HG03196 (cell line): ENCODE results near the gene TSG101.

Experiments used
- ATAC-seq: cut with Tn5 transposase; IDR thresholded peaks from one replicate; pipeline ENCODE4 v1.9.1; 2021; ENCODE audit not compliant: unreplicated experiment

The TSG101 gene

DNA sequence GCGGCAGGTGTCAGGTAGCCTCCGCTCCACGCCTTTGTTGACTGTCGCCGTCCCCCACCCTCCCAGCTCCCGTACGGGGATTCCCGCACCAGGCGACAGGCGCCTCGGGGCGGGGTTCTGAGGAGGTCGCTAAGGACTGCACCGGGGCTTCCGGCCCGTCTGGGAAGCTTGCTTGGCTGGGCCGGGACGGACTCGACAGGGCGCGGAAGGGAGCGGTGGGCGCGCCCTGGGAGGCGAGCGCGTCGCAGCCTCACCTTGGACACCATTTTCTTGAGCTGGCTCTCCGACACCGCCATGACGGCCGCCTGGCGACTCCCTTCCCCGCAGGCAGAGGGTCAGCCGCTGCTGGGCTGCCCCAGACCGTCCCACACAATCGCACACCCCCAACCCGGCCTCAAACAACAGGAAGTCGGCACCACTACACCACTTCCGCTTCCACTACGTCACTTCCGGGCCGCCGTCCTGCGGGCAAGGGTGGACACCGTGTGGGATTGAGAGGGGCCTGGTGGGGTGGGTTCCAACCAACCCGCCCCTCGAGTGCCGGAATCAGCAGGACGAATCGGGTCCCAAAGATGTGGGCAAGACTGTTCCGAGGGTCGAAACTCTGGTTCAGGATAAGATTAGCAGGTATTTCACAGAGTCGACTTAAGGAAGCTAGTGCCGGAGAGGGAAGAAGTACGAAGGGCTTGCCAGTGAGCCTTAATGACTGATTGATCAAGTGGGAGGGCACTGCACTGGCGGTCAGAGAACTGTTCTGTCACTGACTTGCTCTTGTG is at the start of gene TSG101:
TSS of gene TSG101 (minus strand) at position 422 of the 776 bp plus-strand sequence. CDS start at position 296, 126 bp downstream.
- peak; percentile 96 for ATAC-seq

DNA sequence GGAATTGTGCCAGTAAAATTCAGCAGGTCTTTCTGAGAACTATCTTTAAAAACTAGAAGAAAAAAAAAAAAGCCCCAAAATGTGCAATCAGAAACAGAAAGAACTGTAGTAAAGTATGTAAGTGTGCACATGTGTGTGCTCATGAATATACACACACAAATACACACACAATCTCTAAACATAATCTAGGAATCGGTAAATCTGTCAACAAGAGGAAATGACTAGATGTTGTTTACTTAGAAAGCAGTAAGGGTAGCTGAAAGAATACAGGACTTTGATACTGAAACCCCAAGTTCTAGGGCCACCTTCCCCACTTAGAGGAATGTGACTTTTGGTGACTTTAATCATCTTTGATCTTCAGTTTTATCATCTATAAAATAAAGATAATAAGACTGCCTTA is 48.6 kb upstream of the TSG101 start:
- no peak for ATAC-seq

DNA sequence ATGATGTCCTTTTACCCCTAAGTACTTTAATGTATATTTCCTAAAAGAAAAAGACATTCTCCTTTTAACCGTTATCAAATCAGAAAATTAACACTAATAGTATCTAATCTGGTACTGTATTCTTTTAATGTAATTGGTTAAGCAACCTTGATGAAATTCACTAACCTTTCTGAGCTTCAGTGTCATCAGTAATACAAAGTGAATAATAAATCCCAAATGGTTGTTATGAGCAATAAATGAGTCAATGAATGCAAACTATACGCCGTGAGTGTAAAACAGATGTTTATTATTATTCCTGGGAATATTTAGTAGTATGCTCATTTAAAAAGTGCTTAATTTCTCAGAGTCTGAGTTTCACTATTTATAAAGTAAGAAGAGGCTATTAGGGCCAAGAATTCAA is 40.3 kb upstream of the TSG101 start:
- no peak for ATAC-seq

DNA sequence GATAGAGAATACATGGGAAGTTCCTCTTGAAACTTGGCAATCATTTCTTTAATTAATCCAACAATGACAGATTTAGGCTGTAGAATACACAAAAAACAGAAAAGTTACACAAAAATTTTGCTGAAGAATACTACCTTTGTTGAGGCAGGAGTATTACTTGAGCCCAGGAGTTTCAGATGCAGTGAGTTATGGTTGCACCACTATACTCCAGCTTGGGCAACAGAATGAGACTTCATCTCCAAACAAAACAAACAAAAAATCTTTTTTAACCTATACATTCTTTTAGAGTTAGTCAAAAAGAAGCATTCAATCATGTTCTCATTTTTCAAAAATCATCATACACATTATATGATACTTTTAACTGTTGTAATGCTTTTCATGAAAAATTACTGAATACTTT is 39.7 kb upstream of the TSG101 start:
- no peak for ATAC-seq

- ATAC-seq: no peak
Observed at GRCh38 chr11:18564149-18564548, 37.4 kb upstream of the TSG101 start.

DNA sequence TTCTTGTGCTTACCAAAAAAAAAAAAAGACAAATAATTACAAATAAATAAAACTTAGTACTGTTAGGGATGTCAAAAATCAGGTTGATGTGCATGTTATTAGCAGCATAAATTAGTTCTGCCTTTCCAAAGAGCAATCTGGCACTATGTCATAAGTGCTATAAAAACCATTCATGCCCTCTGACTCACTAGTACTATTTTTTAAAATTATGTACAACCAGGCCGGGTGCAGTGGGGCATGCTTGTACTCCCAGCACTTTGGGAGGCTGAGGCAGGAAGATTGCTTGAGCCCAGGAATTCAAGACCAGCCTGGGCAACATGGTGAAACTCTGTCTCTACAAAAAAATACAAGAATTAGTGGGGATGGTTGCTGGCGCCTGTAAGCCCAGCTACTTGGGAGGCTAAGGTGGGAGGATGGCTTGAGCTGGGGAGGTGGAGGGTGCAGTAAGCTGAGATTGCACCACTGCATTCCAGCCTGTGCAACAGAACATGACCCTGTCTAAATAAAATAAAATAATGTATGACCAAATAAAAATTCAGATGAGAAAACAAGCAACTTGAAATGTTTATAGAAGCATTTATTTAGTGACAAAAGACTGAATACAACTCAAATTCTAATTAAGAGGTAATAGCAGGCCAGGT is 36.5 kb upstream of the TSG101 start:
- ATAC-seq: no peak

DNA sequence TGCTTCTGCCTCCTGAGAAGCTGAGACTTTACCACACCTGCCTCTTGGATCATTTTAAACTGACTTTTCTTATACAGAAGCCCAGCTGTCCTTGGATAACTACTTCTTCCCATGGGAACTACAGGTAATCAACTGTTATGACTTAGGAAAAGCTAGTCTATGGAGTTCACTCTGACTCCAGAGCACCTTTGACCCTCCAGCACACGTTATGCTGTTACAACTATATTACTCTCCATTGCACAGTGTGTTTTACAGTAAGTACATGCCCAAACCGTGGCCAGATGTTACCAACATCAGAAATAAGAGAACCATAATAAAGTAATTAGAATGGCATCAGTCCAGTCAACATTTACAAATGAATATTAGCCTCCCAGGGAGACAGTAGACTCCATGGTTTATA is 21.3 kb upstream of the TSG101 start:
- ATAC-seq: no peak

- peak; percentile 55 for ATAC-seq
Observed at GRCh38 chr11:18540207-18541009, 13.7 kb upstream of the TSG101 start.

DNA sequence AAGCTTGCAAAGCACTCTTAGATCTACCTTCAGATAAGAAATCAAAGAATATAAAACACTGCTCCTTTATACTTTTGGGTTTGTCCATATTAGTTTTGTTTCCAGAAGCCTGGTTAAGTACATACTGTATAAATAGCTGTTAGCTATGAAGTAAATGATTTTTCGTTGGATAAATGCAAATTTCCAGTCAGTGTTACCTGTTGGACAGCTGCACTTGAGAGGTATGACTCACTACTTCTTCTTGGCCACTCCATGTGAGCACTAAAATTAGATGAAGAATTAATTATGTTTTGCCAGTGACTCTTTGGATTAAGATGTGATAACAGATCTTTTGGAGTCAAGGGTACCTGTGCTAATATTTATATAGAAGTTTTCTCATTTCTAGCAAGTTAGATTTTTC is 9.5 kb upstream of the TSG101 start:
- no peak for ATAC-seq

DNA sequence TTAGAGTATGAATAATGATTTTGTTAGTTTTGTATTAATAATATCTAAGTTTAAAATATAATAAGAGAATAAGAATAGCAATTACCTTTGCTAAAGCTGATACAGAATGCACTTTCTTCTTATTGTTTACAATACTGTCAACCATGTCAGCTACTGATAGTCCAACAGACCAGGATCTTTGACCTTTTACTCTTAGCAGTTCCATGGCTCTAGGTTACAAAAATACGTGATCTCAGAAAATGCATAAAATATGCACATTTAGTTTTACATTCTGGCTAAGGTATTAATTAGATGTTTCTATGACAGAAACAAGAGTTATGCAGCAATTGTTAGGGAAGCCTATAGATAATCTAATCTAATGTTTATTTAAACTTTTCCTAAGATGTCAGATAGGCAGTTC is 7.5 kb upstream of the TSG101 start:
- ATAC-seq: no peak

DNA sequence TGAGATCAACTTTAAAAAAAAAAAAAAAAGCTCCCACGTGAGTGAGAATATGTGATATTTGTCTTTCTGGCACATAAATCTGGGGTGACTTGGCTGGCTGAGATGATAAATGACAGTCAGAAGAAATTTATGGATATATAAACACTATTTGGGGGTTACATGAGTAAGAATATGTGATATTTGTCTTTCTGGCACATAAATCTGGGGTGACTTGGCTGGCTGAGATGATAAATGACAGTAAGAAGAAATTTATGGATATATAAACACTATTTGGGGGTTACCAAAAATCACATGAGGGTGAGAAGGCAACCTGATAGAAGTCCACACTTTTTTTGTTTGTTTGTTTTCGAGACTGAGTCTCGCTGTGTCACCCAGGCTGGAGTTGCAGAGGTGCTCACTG is 6.6 kb upstream of the TSG101 start:
- ATAC-seq: no peak

DNA sequence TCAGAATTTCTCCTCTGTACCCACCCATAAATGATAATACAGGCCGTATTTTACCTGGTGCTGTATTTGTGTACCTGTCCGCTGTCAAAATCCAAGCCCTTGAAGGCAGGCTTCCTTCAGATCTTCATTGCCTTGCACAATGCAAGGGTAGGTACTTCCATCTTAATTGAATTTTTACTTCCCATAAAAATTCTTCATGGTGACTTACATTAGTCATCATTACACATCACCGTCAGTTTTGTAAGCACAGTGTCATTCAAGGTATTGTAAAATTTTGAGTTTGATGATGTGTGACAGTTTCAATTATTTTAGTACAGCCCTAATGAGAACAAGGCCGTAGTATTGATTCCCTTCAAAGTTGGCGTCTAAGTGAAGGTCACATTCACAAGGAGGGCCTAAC is 770 bp upstream of the TSG101 start:
- ATAC-seq: no peak

DNA sequence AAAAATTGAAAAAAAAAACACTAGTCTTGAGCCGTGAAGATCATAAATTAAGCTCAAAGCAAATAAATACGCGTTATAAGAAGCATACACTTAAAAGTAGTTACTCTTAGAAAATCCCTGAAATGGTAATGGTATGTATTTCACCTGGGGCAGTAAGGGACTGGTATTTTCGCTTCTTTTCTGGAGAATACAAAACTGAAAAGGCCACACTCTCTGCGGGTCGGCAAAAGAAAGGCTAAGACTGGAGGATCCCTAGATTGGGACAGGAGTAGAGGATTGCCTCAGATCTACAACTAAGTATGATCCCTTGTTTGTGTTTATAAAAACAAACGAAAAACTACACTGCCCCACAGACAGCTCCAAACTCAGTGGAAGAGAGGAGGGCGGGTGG is 617 bp downstream of the TSG101 start:
- ATAC-seq: no peak

GRCh38 chr11:18524248-18524647 is 2.5 kb downstream of the TSG101 start:
- ATAC-seq: no peak

DNA sequence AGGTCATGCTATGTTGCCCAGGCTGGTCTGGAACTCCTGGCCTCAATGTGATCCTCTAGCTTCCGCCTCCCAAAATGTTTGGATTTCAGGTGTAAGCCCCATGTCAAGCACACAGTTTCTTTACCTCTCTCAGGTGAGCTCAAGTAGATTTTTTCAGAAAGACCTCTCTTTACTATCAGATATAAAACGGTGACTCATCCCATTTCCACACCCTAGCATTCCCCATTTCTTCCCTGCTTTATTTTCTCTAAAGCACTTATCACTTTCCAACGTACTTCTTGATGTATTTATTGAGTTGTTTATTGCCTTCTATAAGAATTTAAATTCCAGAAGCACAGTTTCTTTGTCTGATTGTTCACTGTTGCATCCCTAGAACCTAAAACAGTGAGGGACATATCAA is 3.7 kb downstream of the TSG101 start:
- no peak for ATAC-seq

DNA sequence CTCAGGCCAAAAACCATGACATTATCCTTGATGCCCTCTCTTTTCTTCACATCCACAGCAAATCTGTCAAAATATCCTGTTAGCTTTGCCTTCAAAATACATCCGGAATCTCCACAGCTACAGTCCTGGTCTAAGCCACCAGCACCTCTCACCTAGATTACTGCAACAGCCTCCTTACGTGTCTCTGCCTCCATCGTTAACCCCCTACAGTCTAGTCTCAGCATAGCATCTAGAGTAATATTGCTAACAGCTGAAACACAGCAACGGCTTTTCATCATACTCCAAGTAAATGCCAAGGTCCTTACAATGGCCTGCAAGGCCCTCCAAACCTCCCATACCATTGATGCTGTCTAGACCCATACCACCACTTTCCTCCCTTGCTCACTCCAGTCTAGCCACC is 4.4 kb downstream of the TSG101 start:
- no peak for ATAC-seq

DNA sequence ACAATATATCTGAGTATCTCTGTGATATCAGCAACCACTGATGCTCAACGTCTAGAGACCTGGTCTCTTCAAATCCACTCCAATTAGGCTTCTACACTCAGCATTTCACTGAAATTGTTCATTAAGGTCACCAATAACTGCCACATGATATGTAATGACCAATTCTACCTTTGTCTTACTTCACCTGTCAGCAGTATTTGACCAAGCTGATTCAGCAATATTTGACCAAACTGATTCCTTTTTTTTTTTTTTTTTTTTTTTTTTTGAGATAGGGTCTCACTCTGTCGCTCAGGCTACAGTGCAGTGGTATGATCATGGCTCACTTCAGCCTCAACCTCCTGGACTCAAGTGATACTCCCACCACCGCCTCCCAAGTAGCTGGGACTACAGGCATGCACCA is 5.6 kb downstream of the TSG101 start:
- no peak for ATAC-seq

- no peak for ATAC-seq
Observed at GRCh38 chr11:18502352-18502751, 24.4 kb downstream of the TSG101 start.

- ATAC-seq: no peak
Observed at GRCh38 chr11:18501629-18502028, 25.1 kb downstream of the TSG101 start.

DNA sequence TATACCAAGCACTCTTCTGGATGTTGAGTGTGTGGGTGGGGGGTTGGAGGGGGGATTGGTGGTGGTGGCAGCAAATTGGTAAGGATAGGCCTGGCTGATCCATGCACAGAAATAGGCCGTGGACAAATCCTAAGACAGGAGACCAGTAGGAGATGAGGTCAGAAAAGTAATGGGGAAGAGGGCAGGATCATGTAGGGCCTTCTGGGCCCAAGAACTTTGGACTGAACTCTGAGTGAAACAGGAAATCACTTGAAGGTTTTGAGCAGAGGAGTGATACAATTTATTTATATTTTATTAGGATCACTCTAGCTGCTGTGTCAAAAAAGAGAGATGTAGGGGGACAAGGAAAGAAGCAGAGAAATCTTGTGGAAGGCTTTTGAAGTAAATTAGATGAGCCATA is 28.7 kb downstream of the TSG101 start:
- no peak for ATAC-seq

GRCh38 chr11:18495703-18496102 is 31.0 kb downstream of the TSG101 start:
- no peak for ATAC-seq

GRCh38 chr11:18495271-18495670 is 31.5 kb downstream of the TSG101 start:
- ATAC-seq: no peak
